LNCAP (cell line): Measurements from ENCODE around the gene ASCC3.

Source experiments
- CTCF ChIP-seq: fragments of 450-650 bp; IDR thresholded peaks from 2 replicates; pipeline ENCODE4 v1.5.1; 2017; ENCODE audit warnings: mild to moderate bottlenecking

ASCC3 gene

GRCh38 chr6:100614386-100614785 is 266.7 kb downstream of the ASCC3 start:
- no peak for TF ChIP-seq CTCF

GRCh38 chr6:100613656-100614055 is 267.5 kb downstream of the ASCC3 start:
- no peak for TF ChIP-seq CTCF

GRCh38 chr6:100612094-100612493 is 269.0 kb downstream of the ASCC3 start:
- no peak for TF ChIP-seq CTCF

GRCh38 chr6:100599088-100599770 is 281.9 kb downstream of the ASCC3 start:
- no peak for TF ChIP-seq CTCF

GRCh38 chr6:100595456-100595855 is 285.7 kb downstream of the ASCC3 start:
- no peak for TF ChIP-seq CTCF

- no peak for TF ChIP-seq CTCF
Observed at GRCh38 chr6:100593522-100593921, 287.6 kb downstream of the ASCC3 start.

- no peak for TF ChIP-seq CTCF
Observed at GRCh38 chr6:100592929-100593328, 288.2 kb downstream of the ASCC3 start.

- TF ChIP-seq CTCF: no peak
Observed at GRCh38 chr6:100577425-100577824, 303.7 kb downstream of the ASCC3 start.
